Activated naive CD4-positive, alpha-beta T cell treated with anti-CD3 and anti-CD28 coated beads for 36 hours (primary cell): ENCODE results near the gene STXBP4. TPM values are rescaled to one million over a fixed set of nuclear protein-coding genes. Genes with fewer than 3 reads are reported as not detected.

Experiments used
- CTCF ChIA-PET: fragments of 350-600 bp; sonication (Branson Sonifier 250); formaldehyde crosslinking; loops from one replicate; lab custom pipeline; 2021; ENCODE audit warnings: antibody characterized with exemption; lab: Charles Lee
- DNase-seq: peaks from one replicate; pipeline ENCODE4 v3.0.0-alpha.2; 2020
- H3K27ac Mint-ChIP-seq: one replicate; pipeline ENCODE4 v1.8.0; 2021; ENCODE audit warnings: mild to moderate bottlenecking, mixed read lengths
- H3K27me3 Mint-ChIP-seq: one replicate; pipeline ENCODE4 v1.8.0; 2021; ENCODE audit warnings: low read depth, mixed read lengths
- H3K36me3 Mint-ChIP-seq: one replicate; pipeline ENCODE4 v1.8.0; 2021; ENCODE audit warnings: low read depth, mixed read lengths
- H3K4me1 Mint-ChIP-seq: one replicate; pipeline ENCODE4 v1.8.0; 2021; ENCODE audit warnings: low read depth, mixed read lengths
- H3K4me3 Mint-ChIP-seq: one replicate; pipeline ENCODE4 v1.8.0; 2021; ENCODE audit warnings: mild to moderate bottlenecking, moderate library complexity, mixed read lengths
- H3K9me3 Mint-ChIP-seq: one replicate; pipeline ENCODE4 v1.8.0; 2021; ENCODE audit warnings: mixed read lengths
- intact Hi-C: fragments of 100-400 bp; cut with micrococcal nuclease; formaldehyde crosslinking; loops from one replicate; pipeline ENCODE4 v1.15.1; 2023
- total RNA-seq, 2 experiments: library from RNA; stranded (reverse); gene quantifications; one replicate each; pipeline ENCODE4 v1.2.3, GENCODE V29; 2021

STXBP4 gene, protein sequence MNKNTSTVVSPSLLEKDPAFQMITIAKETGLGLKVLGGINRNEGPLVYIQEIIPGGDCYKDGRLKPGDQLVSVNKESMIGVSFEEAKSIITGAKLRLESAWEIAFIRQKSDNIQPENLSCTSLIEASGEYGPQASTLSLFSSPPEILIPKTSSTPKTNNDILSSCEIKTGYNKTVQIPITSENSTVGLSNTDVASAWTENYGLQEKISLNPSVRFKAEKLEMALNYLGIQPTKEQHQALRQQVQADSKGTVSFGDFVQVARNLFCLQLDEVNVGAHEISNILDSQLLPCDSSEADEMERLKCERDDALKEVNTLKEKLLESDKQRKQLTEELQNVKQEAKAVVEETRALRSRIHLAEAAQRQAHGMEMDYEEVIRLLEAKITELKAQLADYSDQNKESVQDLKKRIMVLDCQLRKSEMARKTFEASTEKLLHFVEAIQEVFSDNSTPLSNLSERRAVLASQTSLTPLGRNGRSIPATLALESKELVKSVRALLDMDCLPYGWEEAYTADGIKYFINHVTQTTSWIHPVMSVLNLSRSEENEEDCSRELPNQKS
- total RNA-seq = 1 to 10 TPM; 4.5 to 5.3 TPM

- no peaks in the 10 kb centered on the region for H3K36me3 Mint-ChIP-seq
- H3K4me3 Mint-ChIP-seq = no peak within 1 kb of the TSS
- DNase-seq = peak; percentile 96
- intact Hi-C loops = loop anchor here (1.0 to 5.0 kb wide), 7 partner anchors 68 to 764 kb away; partner anchors contain the start of genes HLF and TOM1L1
- CTCF ChIA-PET = no interaction called here
- no peaks in the 10 kb centered on the region for H3K9me3 Mint-ChIP-seq
- no peaks in the 10 kb centered on the region for H3K27me3 Mint-ChIP-seq
- H3K27ac Mint-ChIP-seq = no peak within 1 kb of the TSS
- H3K4me1 Mint-ChIP-seq = peaks cover 20% of the 10 kb centered on the region
Measured at GRCh38 chr17:54968262-54968987, at the start of gene STXBP4, which contains the start of gene COX11. TSS of gene STXBP4 (plus strand) at chr17:54968765. CDS start at chr17:54986220, 17,455 bp downstream. TSS of gene COX11 (minus strand) at chr17:54968654. CDS start at chr17:54968646, 8 bp downstream.

GRCh38 chr17:54919425-54919824, 49.1 kb upstream of the STXBP4 start:
- CTCF ChIA-PET = no interaction called here
- Mint-ChIP-seq H3K27ac (no peak overlapping the region), H3K36me3 (no peaks in the 10 kb centered on the region), H3K4me3 (no peak overlapping the region), H3K4me1 (no peaks in the 10 kb centered on the region), H3K9me3 (peaks cover 9% of the 10 kb centered on the region), H3K27me3 (no peaks in the 10 kb centered on the region)
- intact Hi-C loops = no loop called here
- no peak for DNase-seq

- Mint-ChIP-seq H3K9me3 (peaks cover 9% of the 10 kb centered on the region), H3K27me3 (no peaks in the 10 kb centered on the region), H3K36me3 (no peaks in the 10 kb centered on the region), H3K27ac (no peak overlapping the region), H3K4me3 (no peak overlapping the region), H3K4me1 (no peaks in the 10 kb centered on the region)
- CTCF ChIA-PET = no interaction called here
- intact Hi-C loops = no loop called here
- DNase-seq = no peak
Measured at GRCh38 chr17:54920819-54921218, 47.7 kb upstream of the STXBP4 start.

- no peak for DNase-seq
- Mint-ChIP-seq H3K9me3 (no peaks in the 10 kb centered on the region), H3K27ac (no peak overlapping the region), H3K27me3 (peaks cover 5% of the 10 kb centered on the region), H3K36me3 (no peaks in the 10 kb centered on the region), H3K4me1 (no peaks in the 10 kb centered on the region), H3K4me3 (no peak overlapping the region)
- intact Hi-C loops = no loop called here
- CTCF ChIA-PET = no interaction called here
Measured at GRCh38 chr17:54924405-54924804, 44.2 kb upstream of the STXBP4 start.

GRCh38 chr17:54927525-54927924, 41.0 kb upstream of the STXBP4 start:
- Mint-ChIP-seq H3K9me3 (no peaks in the 10 kb centered on the region), H3K36me3 (no peaks in the 10 kb centered on the region), H3K4me1 (no peaks in the 10 kb centered on the region), H3K4me3 (no peak overlapping the region), H3K27me3 (peaks cover 5% of the 10 kb centered on the region), H3K27ac (no peak overlapping the region)
- intact Hi-C loops = no loop called here
- CTCF ChIA-PET = no interaction called here
- DNase-seq = no peak

GRCh38 chr17:54932711-54933110, 35.9 kb upstream of the STXBP4 start:
- no peaks in the 10 kb centered on the region for H3K36me3 Mint-ChIP-seq
- no peak overlapping the region for H3K27ac Mint-ChIP-seq
- intact Hi-C loops = no loop called here
- no peaks in the 10 kb centered on the region for H3K4me1 Mint-ChIP-seq
- CTCF ChIA-PET = no interaction called here
- H3K4me3 Mint-ChIP-seq = no peak overlapping the region
- peaks cover 5% of the 10 kb centered on the region for H3K27me3 Mint-ChIP-seq
- no peak for DNase-seq
- no peaks in the 10 kb centered on the region for H3K9me3 Mint-ChIP-seq

DNA sequence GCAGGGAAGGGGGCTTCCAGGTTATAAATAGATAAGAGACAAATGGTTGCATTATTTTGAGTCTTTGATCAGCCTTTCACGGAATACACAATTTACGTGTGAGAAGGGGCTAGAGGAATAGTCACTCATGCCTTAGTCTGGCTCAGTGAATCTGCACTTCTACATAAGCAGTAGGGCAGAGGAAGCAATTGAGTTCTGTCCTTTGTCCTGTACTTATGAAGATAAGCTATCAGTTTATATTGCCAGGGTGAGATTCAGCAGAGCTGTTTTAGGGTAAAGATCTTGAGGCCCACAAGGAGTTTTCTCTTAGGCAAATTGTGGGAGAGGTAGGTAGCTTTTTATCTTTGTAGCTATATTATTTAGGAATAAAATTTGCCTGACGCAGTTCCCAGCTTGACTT, 34.6 kb upstream of the STXBP4 start:
- H3K4me3 Mint-ChIP-seq = no peak overlapping the region
- intact Hi-C loops = no loop called here
- H3K27ac Mint-ChIP-seq = no peak overlapping the region
- H3K4me1 Mint-ChIP-seq = no peaks in the 10 kb centered on the region
- CTCF ChIA-PET = no interaction called here
- peaks cover 3% of the 10 kb centered on the region for H3K27me3 Mint-ChIP-seq
- no peaks in the 10 kb centered on the region for H3K36me3 Mint-ChIP-seq
- DNase-seq = no peak
- no peaks in the 10 kb centered on the region for H3K9me3 Mint-ChIP-seq

- no peak overlapping the region for H3K27ac Mint-ChIP-seq
- peaks cover 3% of the 10 kb centered on the region for H3K27me3 Mint-ChIP-seq
- no peak for DNase-seq
- H3K4me3 Mint-ChIP-seq = no peak overlapping the region
- no peaks in the 10 kb centered on the region for H3K9me3 Mint-ChIP-seq
- intact Hi-C loops = no loop called here
- no peaks in the 10 kb centered on the region for H3K36me3 Mint-ChIP-seq
- no peaks in the 10 kb centered on the region for H3K4me1 Mint-ChIP-seq
- CTCF ChIA-PET = interaction anchor here (0.7 kb wide), 1 partner anchor 70 kb away, joined by 3 read pairs; no protein-coding TSS in a partner anchor
Measured at GRCh38 chr17:54935471-54935870, 33.1 kb upstream of the STXBP4 start.

- intact Hi-C loops = no loop called here
- Mint-ChIP-seq H3K9me3 (no peaks in the 10 kb centered on the region), H3K4me1 (no peaks in the 10 kb centered on the region), H3K4me3 (no peak overlapping the region), H3K27me3 (peaks cover 3% of the 10 kb centered on the region), H3K27ac (no peak overlapping the region), H3K36me3 (no peaks in the 10 kb centered on the region)
- CTCF ChIA-PET = no interaction called here
- no peak for DNase-seq
Measured at GRCh38 chr17:54937018-54937417, 31.5 kb upstream of the STXBP4 start.

DNA sequence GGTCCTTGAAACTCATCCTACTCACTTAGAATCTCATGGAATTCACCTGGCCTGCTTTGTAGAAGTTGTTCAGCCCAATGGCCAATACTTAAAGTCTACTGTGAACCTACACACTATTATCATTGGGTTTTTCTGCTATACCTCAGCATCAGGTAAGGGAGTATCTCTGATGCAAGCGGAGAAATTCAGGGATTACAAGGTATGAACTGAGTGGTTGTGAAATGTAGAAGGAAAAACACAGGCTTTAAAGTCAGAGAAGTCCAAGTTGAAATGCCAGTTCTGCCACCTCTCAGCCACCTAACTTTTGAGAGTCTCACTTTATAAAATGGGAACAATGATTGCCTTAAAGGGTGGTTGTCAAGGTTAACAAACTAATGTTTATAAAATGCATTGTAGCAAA, 31.1 kb upstream of the STXBP4 start:
- intact Hi-C loops = no loop called here
- H3K36me3 Mint-ChIP-seq = no peaks in the 10 kb centered on the region
- H3K27me3 Mint-ChIP-seq = peaks cover 3% of the 10 kb centered on the region
- CTCF ChIA-PET = no interaction called here
- no peak for DNase-seq
- H3K4me3 Mint-ChIP-seq = no peak overlapping the region
- H3K4me1 Mint-ChIP-seq = no peaks in the 10 kb centered on the region
- no peak overlapping the region for H3K27ac Mint-ChIP-seq
- no peaks in the 10 kb centered on the region for H3K9me3 Mint-ChIP-seq

DNA sequence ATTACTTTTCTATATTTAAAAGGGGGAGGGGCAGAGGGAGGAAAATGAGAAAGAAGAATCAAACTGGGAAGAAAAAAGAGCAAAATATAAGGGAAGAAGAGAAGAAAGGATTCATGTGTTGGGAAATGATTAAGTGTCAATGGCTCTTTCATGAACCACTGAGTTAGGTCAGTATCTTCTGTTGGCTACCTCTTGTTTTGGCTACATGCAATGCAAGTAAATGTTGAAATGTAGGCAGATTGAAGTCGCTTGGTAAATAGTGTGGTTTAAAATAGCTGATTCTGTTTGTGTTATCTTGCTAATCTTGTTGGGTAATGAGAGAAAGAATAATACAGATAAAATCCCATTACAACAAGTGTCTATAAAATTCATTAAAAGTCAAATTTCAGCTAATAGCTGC, 27.3 kb upstream of the STXBP4 start:
- Mint-ChIP-seq H3K36me3 (no peaks in the 10 kb centered on the region), H3K4me3 (no peak overlapping the region), H3K27ac (no peak overlapping the region), H3K4me1 (no peaks in the 10 kb centered on the region), H3K9me3 (no peaks in the 10 kb centered on the region), H3K27me3 (peaks cover 3% of the 10 kb centered on the region)
- no peak for DNase-seq
- intact Hi-C loops = no loop called here
- CTCF ChIA-PET = no interaction called here

- H3K36me3 Mint-ChIP-seq = no peaks in the 10 kb centered on the region
- intact Hi-C loops = no loop called here
- H3K4me3 Mint-ChIP-seq = no peak overlapping the region
- CTCF ChIA-PET = no interaction called here
- H3K27me3 Mint-ChIP-seq = peaks cover 7% of the 10 kb centered on the region
- no peaks in the 10 kb centered on the region for H3K9me3 Mint-ChIP-seq
- no peak for DNase-seq
- H3K27ac Mint-ChIP-seq = no peak overlapping the region
- no peaks in the 10 kb centered on the region for H3K4me1 Mint-ChIP-seq
Measured at GRCh38 chr17:54944796-54945195, 23.8 kb upstream of the STXBP4 start.
